Panc1 (cell line): ENCODE measurements around the gene ZNF575. TPM values are rescaled to one million over a fixed set of nuclear protein-coding genes. Genes with fewer than 3 reads are reported as not detected.

Experiments used
- ATAC-seq: fragments of 200-7000 bp; cut with Tn5 transposase; 2 replicates; pipeline ENCODE4 v1.9.1; 2020; ENCODE audit warnings: mild to moderate bottlenecking, moderate library complexity
- BruUV-seq: library from RNA; stranded (reverse); fragments of 400-500 nt; replicated peaks from 2 replicates; lab custom pipeline; 2021; lab: Mats Ljungman, UMichigan
- CTCF ChIA-PET: fragments of 300-600 bp; sonication (Branson Sonifier 250); formaldehyde crosslinking; loops from one replicate; lab custom pipeline; 2022; ENCODE audit warnings: antibody characterized with exemption; lab: Charles Lee
- POLR2A ChIA-PET: fragments of 300-600 bp; sonication (Branson Sonifier 250); formaldehyde crosslinking; loops from one replicate; lab custom pipeline; 2022; ENCODE audit warnings: antibody characterized with exemption; lab: Charles Lee
- DNase-seq: peaks from one replicate; pipeline ENCODE4 v3.0.0-alpha.2; 2010; ENCODE audit warnings: low read depth, low spot score
- H3K27ac ChIP-seq: 2 replicates; pipeline ENCODE4 v1.5.1; 2011; ENCODE audit warnings: mild to moderate bottlenecking, low read length, inconsistent platforms
- H3K27me3 ChIP-seq: fragments of 200-500 bp; sonication (Bioruptor generic); 2 replicates; pipeline ENCODE4 v1.6.0; 2014; ENCODE audit warnings: low read length, inconsistent platforms; ENCODE audit not compliant: control insufficient read depth, insufficient read depth
- H3K36me3 ChIP-seq: fragments of 200-500 bp; sonication (Bioruptor generic); 2 replicates; pipeline ENCODE4 v1.5.1; 2014; ENCODE audit warnings: inconsistent platforms, mild to moderate bottlenecking, low read length, moderate library complexity; ENCODE audit not compliant: control insufficient read depth, insufficient read depth
- H3K4me1 ChIP-seq: 2 replicates; pipeline ENCODE4 v1.5.1; 2011; ENCODE audit warnings: inconsistent platforms, mild to moderate bottlenecking, low read length, moderate library complexity; ENCODE audit not compliant: control insufficient read depth, insufficient read depth
- H3K4me3 ChIP-seq, 2 experiments: 2 replicates each; pipeline ENCODE4 v1.5.1; 2011 to 2012; ENCODE audit warnings: low read depth in 2 of 2, low read length in 2 of 2, mild to moderate bottlenecking in 2 of 2, inconsistent platforms in 1 of 2, moderate library complexity in 1 of 2
- H3K9me3 ChIP-seq: fragments of 200-500 bp; sonication (Bioruptor generic); 2 replicates; pipeline ENCODE4 v1.5.1; 2014; ENCODE audit warnings: low read depth, mild to moderate bottlenecking, inconsistent platforms, low read length, moderate library complexity; ENCODE audit not compliant: control insufficient read depth, insufficient read depth
- CTCF ChIP-seq: fragments of 450-650 bp; IDR thresholded peaks from 2 replicates; pipeline ENCODE4 v1.5.1; 2017; ENCODE audit warnings: mild to moderate bottlenecking
- POLR2AphosphoS5 ChIP-seq: IDR thresholded peaks from 2 replicates; pipeline ENCODE4 v1.6.1; 2012; ENCODE audit warnings: mild to moderate bottlenecking, low read depth, low read length, moderate library complexity
- REST ChIP-seq, 2 experiments: IDR thresholded peaks; 2 replicates each; pipeline ENCODE4 v1.6.1; 2011 to 2012; ENCODE audit warnings: low read depth in 2 of 2, control low read depth in 1 of 2, low read length in 1 of 2, mild to moderate bottlenecking in 1 of 2, moderate library complexity in 1 of 2; ENCODE audit not compliant: insufficient read depth in 1 of 2
- SIN3A ChIP-seq: IDR thresholded peaks from 2 replicates; pipeline ENCODE4 v1.6.1; 2012; ENCODE audit warnings: low read depth, mild to moderate bottlenecking, low read length, moderate library complexity, borderline replicate concordance; ENCODE audit not compliant: insufficient read depth
- TCF7L2 ChIP-seq: IDR thresholded peaks from 2 replicates; pipeline ENCODE4 v1.6.1; 2011; ENCODE audit warnings: mild to moderate bottlenecking, low read depth, low read length, inconsistent platforms
- in situ Hi-C: cut with HindIII; loops from 2 replicates; pipeline ENCODE4 v1.10.0; 2016; ENCODE audit warnings: low sequenced_read_pairs, low pct_unique_long_range_greater_than_20kb
- intact Hi-C: fragments of 100-400 bp; cut with micrococcal nuclease; formaldehyde crosslinking; loops from one replicate; pipeline ENCODE4 v1.10.0; 2022; ENCODE audit not compliant: unreplicated experiment
- total RNA-seq: library from RNA; stranded (reverse); gene quantifications from one replicate; pipeline ENCODE4 v1.2.1, GENCODE V29; 2021; ENCODE audit not compliant: unreplicated experiment

ZNF575 gene
- total RNA-seq, 1 experiment from 2014 or later, result 1.9 TPM

DNA sequence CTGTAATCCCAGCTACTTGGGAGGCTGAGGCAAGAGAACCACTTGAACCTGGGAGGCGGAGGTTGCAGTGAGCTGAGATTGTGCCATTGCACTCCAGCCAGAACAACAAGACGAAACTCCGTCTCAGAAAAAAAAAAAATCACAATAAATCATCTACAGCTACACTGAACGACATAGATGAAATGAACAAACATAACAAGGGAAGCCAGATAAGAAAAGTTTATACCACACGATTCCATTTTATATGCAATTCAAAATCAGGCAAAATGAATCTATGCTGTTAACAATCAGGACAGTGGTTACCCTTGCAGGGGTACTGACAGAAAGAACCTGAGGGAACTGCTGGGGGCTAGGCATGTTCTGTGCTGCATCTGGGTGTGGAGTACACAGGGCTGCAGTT is 36.7 kb downstream of the ZNF575 start:
- no TSS peak for BruUV-seq
- DNase-seq (no peak), ATAC-seq (no peak)
- Histone ChIP-seq H3K9me3 (no peaks in the 10 kb centered on the region), H3K27ac (no peak overlapping the region), H3K36me3 (peaks cover under 1% of the 10 kb centered on the region; the same call in 1 of the 2 replicates), H3K4me1 (peaks cover 2% of the 10 kb centered on the region; the same call in 1 of the 2 replicates), H3K27me3 (no peaks in the 10 kb centered on the region), H3K4me3 (no peak overlapping the region)
- in situ Hi-C loops (no loop called here), intact Hi-C loops (no loop called here)
- TF ChIP-seq REST (IDR thresholded peaks at IDR 0.05; ENCODE audit: insufficient read depth in 1 of 2, low read depth in 2 of 2, low read length in 1 of 2) (no peak), TCF7L2 (no peak)
- ChIA-PET POLR2A (no interaction called here), CTCF (no interaction called here)

DNA sequence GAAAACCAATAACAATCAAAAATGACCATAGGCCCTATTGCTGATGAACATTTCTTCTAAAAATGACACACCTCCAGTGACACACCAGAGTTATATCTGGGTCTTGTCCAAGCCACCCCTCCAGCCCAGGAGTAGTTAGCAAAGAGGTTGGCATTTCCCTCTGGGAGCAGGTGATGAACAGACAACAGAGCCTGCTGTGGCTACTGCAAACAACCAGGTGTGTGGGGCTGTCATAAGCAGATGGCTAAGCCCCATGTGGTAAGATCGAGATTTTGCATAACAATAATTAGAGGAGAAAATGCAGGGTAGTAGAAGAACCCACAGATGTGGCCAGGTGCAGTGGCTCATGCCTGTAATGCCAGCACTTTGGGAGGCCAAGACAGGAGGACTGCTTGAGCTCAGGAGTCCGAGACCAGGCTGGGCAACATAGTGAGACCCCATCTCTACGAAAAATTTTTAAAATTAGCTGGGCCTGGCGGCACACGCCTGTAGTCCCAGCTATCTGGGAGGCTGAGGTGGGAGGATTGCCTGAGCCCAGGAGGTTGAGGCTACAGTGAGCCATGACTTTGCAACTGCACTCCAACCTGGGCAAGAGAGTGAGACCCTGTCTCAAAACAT is 37.3 kb downstream of the ZNF575 start:
- intact Hi-C loops, result no loop called here
- H3K27me3 ChIP-seq, result no peaks in the 10 kb centered on the region
- H3K9me3 ChIP-seq, result no peaks in the 10 kb centered on the region
- no peak for ATAC-seq
- no TSS peak for BruUV-seq
- in situ Hi-C loops, result no loop called here
- no peak for TF ChIP-seq TCF7L2
- TF ChIP-seq REST (IDR thresholded peaks at IDR 0.05; ENCODE audit: insufficient read depth in 1 of 2, low read depth in 2 of 2, low read length in 1 of 2), result no peak
- no peak for TF ChIP-seq SIN3A
- no peak for TF ChIP-seq POLR2AphosphoS5
- no peak for TF ChIP-seq CTCF
- CTCF ChIA-PET, result no interaction called here
- no peak overlapping the region for H3K4me3 ChIP-seq
- no peak overlapping the region for H3K27ac ChIP-seq
- POLR2A ChIA-PET, result no interaction called here
- DNase-seq, result no peak
- peaks cover 7% of the 10 kb centered on the region; the same call in 1 of the 2 replicates for H3K36me3 ChIP-seq
- peaks cover 3% of the 10 kb centered on the region; the same call in 1 of the 2 replicates for H3K4me1 ChIP-seq
